ENCODE measurements around the gene WDR72. TPM values are rescaled to one million over a fixed set of nuclear protein-coding genes. Genes with fewer than 3 reads are reported as not detected.

Gene WDR72
- total and polyA plus RNA-seq, 2 of the 8 experiments (the other 6 are each of a cell fraction or from before 2014, with no cell fraction given) = 1.2 to 1.9 TPM

DNA sequence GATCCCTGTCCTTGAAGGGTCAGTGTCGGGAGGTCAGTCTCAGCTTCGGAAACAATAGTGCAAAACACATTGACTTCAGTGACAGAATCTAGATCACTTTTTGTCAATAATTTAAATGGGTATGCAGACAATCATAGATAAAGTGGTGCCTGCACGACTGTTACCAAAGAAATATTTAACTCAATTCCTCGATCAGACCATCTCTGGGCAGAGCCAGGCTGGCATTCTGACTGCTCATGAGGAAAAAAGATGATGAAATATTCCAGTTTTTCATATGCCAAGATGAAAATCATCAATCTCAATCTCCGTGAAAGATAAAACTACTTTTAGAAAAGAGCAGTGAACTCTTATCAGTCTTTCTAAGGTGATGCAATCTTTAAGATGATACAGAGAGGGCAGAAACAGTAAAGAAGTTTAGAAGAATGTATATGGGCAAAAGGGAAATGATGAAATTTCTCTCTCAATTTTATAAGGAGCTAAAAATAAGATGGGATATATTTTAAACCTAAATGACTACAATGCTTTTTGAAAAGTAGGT is 169.9 kb downstream of the WDR72 start:
- Histone ChIP-seq H3K4me1 (replicated peaks in 1 of 4; ENCODE audit: control insufficient read depth in 3 of 4, insufficient read depth in 4 of 4, low read length in 3 of 4) (0 out of 7 replicates have a peak, but pooled peaks cover 0 to 3% (median 0%) of the 10 kb centered on the region in 4 experiments), H4K20me1 (replicated peaks in 1 of 2; ENCODE audit: control insufficient read depth in 1 of 2, insufficient read depth in 2 of 2, low read length in 2 of 2) (no peaks in the 10 kb centered on the region), H3K23ac (ENCODE audit: insufficient read length) (no peak overlapping the region), H2BK5ac (ENCODE audit: low read depth, low read length) (no peak overlapping the region), H3K9ac (replicated peaks in 1 of 4; ENCODE audit: extremely low read depth in 1 of 4, low read depth in 3 of 4, low read length in 3 of 4) (no peak overlapping the region), H3K56ac (replicated peaks; ENCODE audit: insufficient read length, low read depth, low read length) (no peak overlapping the region), H2BK12ac (ENCODE audit: low read depth, low read length) (no peak overlapping the region), H3K36me3 (ENCODE audit: control insufficient read depth in 2 of 4, insufficient read depth in 4 of 4, low read length in 3 of 4) (no peaks in the 10 kb centered on the region), H2BK20ac (ENCODE audit: low read length) (no peak overlapping the region), H3K79me1 (ENCODE audit: low read depth, low read length) (no peaks in the 10 kb centered on the region), H4K8ac (ENCODE audit: extremely low read depth, insufficient read depth, low read length) (no peak overlapping the region), H3K4ac (replicated peaks; ENCODE audit: insufficient read length, low read depth, low read length) (no peak overlapping the region), H3K27me3 (replicated peaks in 1 of 4; ENCODE audit: control insufficient read depth in 3 of 4, extremely low read depth in 1 of 4, insufficient read depth in 3 of 4, low read length in 3 of 4) (no peaks in the 10 kb centered on the region), H3K27ac (ENCODE audit: low read depth, low read length) (no peak overlapping the region), H3K18ac (ENCODE audit: extremely low read depth, low read length) (no peak overlapping the region), H3K9me3 (ENCODE audit: insufficient read depth in 2 of 2, low read depth in 1 of 2, low read length in 1 of 2) (no peaks in the 10 kb centered on the region), H4K91ac (replicated peaks; ENCODE audit: insufficient read length, low read length) (no peak overlapping the region), H3K4me3 (ENCODE audit: extremely low read depth in 1 of 4, insufficient read depth in 2 of 4, low read depth in 3 of 4, low read length in 4 of 4) (no peak overlapping the region), H3K14ac (ENCODE audit: insufficient read length) (no peak overlapping the region), H2BK120ac (replicated peaks; ENCODE audit: low read depth, low read length) (no peak overlapping the region), H2AFZ (ENCODE audit: low read length) (no peak overlapping the region), H3K4me2 (ENCODE audit: insufficient read depth in 1 of 2, low read depth in 2 of 2, low read length in 2 of 2) (no peak overlapping the region), H2BK15ac (ENCODE audit: low read length) (no peak overlapping the region), H2AK5ac (ENCODE audit: low read depth, low read length) (no peak overlapping the region), H4K5ac (ENCODE audit: insufficient read length, low read depth, low read length) (no peak overlapping the region), H3K79me2 (ENCODE audit: control insufficient read depth in 1 of 2, insufficient read depth in 2 of 2, low read length in 2 of 2) (no peaks in the 10 kb centered on the region), H3K23me2 (ENCODE audit: low read depth, low read length) (no peaks in the 10 kb centered on the region)
- ChIA-PET CTCF (ENCODE audit: partially characterized antibody) (interaction anchor here (1.1 to 2.0 kb wide), 3 partner anchors 8 to 659 kb away, joined by 4 to 5 read pairs (median 4); no protein-coding TSS in a partner anchor), POLR2A (ENCODE audit: partially characterized antibody) (no interaction called here)
- 93% methylated on average over 5 of the region's 5 CpGs; no CpG with 5 or more reads in 1 of the 2 experiments for WGBS, 2 experiments (ENCODE audit: extremely low coverage in 1 of 2, insufficient coverage in 1 of 2, insufficient read length in 1 of 2, insufficient replicate concordance in 2 of 2, low coverage in 1 of 2, low lambda C conversion rate in 2 of 2, missing lambda C conversion rate in 1 of 2)
- FAIRE-seq = no peak
- no peak for DNase-seq (ENCODE audit: low read depth in 1 of 2, low spot score in 2 of 2)
- TF ChIP-seq RFX5 (IDR thresholded peaks at IDR 0.05; ENCODE audit: borderline replicate concordance, low read depth, low read length) (no peak), KDM1A (IDR thresholded peaks at IDR 0.05; ENCODE audit: borderline replicate concordance, low read length) (no peak), GABPA (IDR thresholded peaks at IDR 0.05; ENCODE audit: borderline replicate concordance, insufficient read depth, low read length) (no peak), HDAC6 (IDR thresholded peaks at IDR 0.05; ENCODE audit: low read depth, low read length) (no peak), SP4 (IDR thresholded peaks at IDR 0.05; ENCODE audit: low read length) (no peak), CBX8 (IDR thresholded peaks at IDR 0.05; ENCODE audit: borderline replicate concordance, low read depth, low read length) (no peak), TAF7 (optimal IDR thresholded peaks at IDR 0.05; ENCODE audit: borderline replicate concordance, low read depth, low read length) (no peak), NANOG (IDR thresholded peaks at IDR 0.05; ENCODE audit: insufficient read depth, low read depth, low read length, poor library complexity, severe bottlenecking) (no peak)
- TF ChIP-seq, protein P1, sequence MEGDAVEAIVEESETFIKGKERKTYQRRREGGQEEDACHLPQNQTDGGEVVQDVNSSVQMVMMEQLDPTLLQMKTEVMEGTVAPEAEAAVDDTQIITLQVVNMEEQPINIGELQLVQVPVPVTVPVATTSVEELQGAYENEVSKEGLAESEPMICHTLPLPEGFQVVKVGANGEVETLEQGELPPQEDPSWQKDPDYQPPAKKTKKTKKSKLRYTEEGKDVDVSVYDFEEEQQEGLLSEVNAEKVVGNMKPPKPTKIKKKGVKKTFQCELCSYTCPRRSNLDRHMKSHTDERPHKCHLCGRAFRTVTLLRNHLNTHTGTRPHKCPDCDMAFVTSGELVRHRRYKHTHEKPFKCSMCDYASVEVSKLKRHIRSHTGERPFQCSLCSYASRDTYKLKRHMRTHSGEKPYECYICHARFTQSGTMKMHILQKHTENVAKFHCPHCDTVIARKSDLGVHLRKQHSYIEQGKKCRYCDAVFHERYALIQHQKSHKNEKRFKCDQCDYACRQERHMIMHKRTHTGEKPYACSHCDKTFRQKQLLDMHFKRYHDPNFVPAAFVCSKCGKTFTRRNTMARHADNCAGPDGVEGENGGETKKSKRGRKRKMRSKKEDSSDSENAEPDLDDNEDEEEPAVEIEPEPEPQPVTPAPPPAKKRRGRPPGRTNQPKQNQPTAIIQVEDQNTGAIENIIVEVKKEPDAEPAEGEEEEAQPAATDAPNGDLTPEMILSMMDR (IDR thresholded peaks at IDR 0.05; ENCODE audit: control extremely low read depth in 1 of 3, insufficient read depth in 1 of 3, low read depth in 1 of 3, low read length in 3 of 3) = no peak
- TF ChIP-seq, protein P2, sequence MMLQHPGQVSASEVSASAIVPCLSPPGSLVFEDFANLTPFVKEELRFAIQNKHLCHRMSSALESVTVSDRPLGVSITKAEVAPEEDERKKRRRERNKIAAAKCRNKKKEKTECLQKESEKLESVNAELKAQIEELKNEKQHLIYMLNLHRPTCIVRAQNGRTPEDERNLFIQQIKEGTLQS (IDR thresholded peaks at IDR 0.05; ENCODE audit: insufficient read depth, low read depth, low read length) = no peak
